Fibroblast of skin of right quadriceps (primary cell): ENCODE measurements around the gene VPS13D.

Source experiments
- DNase-seq: peaks from one replicate; pipeline ENCODE4 v3.0.0-alpha.2; 2013

The VPS13D gene, protein sequence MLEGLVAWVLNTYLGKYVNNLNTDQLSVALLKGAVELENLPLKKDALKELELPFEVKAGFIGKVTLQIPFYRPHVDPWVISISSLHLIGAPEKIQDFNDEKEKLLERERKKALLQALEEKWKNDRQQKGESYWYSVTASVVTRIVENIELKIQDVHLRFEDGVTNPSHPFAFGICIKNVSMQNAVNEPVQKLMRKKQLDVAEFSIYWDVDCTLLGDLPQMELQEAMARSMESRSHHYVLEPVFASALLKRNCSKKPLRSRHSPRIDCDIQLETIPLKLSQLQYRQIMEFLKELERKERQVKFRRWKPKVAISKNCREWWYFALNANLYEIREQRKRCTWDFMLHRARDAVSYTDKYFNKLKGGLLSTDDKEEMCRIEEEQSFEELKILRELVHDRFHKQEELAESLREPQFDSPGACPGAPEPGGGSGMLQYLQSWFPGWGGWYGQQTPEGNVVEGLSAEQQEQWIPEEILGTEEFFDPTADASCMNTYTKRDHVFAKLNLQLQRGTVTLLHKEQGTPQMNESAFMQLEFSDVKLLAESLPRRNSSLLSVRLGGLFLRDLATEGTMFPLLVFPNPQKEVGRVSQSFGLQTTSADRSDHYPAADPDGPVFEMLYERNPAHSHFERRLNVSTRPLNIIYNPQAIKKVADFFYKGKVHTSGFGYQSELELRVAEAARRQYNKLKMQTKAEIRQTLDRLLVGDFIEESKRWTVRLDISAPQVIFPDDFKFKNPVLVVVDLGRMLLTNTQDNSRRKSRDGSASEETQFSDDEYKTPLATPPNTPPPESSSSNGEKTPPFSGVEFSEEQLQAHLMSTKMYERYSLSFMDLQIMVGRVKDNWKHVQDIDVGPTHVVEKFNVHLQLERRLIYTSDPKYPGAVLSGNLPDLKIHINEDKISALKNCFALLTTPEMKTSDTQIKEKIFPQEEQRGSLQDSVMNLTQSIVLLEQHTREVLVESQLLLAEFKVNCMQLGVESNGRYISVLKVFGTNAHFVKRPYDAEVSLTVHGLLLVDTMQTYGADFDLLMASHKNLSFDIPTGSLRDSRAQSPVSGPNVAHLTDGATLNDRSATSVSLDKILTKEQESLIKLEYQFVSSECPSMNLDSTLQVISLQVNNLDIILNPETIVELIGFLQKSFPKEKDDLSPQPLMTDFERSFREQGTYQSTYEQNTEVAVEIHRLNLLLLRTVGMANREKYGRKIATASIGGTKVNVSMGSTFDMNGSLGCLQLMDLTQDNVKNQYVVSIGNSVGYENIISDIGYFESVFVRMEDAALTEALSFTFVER (N-terminal part only)

DNA sequence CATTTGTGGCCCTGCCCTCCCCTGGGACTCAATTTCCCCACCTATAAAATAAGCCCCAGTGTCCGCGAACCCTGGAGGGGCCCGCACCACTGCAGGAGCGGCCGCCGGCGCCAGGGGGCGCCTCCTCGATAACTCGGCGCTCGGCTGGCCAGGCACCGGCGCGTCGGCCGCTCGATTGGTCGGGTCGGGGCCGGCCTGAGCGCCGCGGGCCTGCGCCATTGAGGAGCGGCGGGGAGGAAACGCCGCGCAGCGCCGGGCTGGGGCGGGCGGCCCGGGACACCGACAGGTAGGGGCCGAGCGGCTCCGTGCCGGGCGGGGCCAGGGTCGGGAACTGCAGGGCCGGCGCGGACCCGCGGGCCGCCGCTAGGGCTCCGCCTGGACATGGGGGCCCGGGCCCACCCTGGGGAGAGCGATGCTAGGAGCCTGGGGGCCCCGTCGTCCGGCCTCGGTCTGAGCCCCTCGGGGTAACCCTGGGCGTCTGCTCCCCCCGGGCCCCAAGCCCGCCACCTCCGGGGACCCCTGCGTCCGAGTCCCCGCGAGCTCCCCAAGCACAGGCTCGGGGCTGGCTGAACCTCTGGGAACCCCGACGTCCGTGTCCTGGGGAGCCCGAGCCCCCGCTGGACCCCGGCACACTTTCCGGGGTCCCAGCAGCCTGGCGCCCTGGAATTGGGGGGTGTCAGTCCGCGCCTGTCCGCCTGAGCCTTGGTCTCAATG, at the start of gene VPS13D:
TSS of gene VPS13D (plus strand) at position 196 of the 714 bp plus-strand sequence. CDS start 4,237 bp downstream, outside the sequence.
- peak; percentile 76 for DNase-seq

DNA sequence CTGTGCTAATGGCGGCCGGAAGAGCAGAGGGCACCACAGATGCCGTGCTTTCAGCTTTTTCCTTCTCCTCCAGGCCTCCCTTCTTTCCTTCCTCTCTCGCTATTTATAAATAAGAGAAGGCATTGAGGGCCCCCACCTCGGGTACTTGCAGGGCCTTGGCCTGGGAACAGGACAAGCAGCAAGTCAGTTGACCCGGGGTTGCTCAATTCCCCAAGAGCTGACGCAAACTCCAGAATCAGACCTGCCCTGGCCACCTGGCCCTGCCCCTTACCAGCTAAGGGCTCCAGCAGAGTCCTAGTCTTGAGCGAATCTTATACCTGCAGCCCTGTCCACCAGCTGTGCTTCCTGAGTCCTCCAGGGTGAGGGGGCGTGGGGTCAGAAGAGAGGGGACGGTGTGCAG, 49.5 kb upstream of the VPS13D start:
- DNase-seq: no peak

DNA sequence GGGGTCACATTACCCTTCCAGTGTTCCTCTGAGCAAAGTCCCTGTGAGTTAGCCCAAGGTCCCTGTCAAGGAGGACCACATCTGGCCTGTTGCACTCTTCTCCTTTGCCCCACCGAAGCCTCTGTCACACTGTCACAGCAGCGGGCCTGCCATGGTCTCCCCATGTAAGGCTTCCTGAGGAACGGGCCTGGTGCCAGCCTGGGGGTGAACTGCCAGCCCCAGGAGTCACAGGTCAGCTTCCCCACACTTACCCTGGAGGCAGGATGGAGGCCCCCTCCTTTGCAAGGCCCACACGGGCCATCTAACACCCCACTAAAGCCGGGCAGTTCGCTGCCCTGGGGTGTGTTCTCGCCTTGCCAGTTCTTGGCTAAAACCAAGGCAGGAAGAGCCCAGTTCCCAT, 48.9 kb upstream of the VPS13D start:
- no peak for DNase-seq

DNA sequence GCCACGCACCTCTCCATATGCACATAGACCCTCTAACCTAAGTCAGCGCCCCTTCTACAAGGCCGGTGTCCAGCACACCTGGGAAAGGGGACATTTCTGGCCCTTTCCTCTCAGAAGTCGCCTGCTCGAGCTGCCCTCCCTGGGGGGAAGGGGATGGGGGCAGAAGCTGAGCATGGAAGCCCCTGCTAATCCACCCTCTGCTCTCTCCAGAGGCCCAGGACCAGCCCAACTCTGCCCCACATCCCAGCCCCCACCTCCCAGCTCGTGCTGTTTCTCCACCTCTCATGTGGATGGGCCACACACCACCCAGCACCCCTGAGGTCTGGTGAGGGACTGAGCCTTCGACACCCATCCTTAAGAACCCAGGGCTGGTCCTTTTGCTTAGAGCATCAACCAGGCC, 48.3 kb upstream of the VPS13D start:
- no peak for DNase-seq

DNA sequence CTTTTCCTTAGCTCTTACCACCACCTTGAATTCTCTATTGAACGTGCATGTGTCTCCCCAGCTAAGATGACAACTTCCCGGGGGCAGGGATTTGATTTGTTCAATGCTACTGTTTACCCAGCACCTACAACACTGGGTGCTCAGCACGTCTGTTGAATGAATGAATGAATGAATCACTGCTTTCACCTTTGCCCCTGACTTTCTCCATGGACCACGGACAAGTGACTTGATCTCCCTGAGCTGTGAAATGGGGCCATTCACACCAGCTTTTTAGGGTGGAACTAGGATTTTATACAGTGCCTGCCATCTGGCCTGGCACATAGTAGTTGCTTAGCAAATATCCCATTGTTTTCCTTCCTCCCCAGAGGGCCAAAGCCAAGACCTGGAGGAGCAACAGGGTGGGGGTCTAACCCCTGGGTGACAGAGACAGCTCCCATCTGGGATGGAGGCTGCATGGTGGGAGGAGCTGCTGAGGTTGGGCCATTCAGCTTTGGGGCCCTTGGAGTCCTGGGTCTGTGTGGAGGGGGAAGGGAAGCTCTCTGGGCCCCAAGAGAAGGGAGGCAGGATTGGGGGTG, 47.3 kb upstream of the VPS13D start:
- no peak for DNase-seq

DNA sequence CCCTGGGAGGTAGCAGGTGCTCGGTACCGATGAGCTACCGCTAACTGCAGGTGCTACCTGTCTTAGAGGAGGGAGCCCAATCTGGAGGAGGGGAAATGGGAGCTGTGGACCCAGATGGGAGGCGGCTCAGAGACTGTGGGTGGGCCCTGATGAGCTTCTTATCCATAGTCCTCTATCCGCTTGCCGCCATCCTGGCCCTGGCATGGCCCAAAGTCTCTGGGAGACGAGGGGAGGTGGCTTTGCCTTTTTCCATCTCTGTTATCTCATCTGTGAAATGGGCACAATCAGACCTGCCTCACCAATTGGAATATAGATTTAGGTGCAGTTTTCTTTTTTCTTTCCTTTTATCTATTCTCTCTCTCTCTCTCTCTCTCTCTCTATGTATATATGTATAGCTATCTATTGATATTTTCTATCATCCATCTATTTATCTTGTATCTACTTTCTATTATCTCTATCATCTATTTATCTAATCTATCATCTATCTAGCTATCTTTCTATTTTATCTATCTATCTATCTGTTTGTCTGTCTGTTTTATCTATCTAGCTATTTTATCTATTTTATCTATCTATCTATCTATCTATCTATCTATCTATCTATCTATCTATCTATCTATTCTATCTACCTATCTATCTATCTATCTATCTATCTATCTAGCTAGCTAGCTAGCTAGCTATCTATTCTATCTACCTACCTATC, 46.6 kb upstream of the VPS13D start:
- DNase-seq: no peak

DNA sequence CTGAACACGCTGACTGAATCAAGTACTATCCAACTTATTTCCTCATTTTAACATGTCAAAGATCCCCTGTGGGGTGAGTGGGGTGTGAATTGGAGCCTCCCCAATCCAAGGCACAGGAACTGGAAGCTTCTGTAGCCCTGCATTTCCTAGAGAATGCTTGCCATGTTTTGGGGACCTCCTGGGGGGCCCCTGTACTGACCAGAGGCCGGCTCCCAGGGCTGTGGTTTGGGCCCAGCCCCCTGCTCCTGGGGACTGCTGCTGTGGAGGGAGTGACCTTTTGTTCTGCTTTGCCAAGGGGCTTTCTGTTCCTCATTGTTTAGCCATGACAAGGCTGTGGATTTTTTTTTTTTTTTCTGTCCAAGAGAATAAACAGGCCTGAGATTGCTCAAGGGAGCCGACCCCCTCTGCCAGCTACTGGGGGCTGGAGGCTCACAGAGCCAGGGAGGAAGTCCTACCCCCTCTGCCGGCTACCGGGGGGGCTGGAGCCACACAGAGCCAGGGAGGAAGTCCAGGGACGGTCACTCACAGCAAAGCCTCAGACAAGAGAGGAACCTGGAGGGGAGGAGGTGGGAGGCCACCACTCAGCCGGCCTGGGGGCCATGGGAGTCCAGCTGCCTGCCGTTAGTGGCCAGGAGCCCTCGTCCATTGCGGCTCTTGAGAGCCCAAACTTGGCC, 45.7 kb upstream of the VPS13D start:
- peak; percentile 79 for DNase-seq

DNA sequence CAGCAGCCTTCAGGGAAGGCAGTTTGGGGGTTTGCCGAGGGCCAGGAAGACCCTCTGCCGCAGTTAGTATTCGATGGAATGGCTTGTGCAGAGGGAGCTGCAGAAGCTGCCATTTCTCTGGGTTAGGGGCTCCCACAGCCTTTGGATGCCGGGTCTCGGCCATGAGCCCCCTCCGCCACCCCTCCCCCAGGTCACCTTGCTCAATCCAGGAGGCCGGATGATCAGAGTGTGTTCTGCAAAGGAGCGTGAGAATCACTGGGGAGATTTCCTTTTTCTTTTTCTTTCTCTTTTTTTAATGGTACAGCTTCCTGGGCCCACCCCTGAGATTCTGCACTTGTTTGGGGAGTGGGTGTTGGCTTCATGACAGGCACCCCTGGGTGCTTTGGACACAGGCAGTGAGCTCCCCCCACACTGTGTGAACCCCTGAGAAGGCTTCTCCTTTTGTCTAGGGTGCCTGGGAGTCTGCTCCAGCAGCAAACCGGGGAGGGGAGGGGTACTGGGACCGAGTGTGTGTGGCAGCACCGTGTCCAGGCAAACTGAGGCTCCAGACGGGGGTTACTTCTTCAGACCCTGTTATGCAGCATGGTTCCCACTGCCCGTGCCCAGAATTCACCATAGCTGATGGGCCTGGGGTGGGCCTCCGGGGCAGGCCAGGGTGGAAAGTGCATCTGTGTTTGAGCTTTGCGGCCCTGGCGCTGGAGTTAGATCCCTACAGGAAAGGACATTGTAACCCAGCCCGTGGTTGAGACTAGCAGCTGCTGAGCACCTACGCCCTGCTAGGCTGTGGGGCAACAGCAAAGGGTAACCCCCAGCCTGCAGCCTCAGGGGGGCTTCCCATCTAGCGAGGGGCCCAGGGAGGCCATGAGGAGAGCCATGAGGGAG, 44.6 kb upstream of the VPS13D start:
- no peak for DNase-seq

DNA sequence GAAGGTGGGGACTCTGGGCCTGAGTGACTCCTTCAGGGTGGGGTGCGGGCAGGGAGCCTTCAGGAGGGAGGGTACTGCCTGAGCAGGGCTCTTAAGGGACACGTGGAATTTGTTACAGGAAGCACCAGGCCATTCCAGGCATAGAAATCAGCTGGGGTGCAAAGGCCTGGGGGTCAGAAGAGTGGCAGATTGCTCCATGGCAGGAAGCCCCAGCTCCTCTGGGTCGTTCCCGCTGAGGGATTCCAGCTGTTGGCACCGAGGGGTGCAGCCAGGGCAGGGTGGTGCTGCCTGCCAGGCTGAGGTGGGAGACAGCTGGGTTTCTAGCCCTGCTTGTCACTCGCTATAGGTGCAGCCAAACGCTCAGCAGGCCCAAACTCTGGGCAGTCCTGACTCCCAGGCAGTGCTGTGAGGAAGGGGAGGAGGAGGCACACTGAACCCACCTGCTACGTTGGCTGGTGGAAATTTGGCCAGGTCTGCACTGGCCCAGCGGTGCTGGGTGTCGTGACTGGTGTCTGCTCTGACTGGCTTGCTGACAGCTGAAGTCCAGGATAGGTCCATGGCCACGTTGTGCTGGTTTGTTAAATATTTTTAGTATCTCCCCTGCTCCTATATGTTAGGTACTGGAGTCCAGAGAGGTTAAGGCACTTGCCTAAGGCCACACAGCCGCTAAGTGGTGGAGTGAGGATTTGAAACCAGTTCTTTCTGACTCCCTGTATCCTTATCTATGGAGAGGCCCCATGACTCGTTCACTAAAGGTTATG, 43.7 kb upstream of the VPS13D start:
- DNase-seq: no peak

DNA sequence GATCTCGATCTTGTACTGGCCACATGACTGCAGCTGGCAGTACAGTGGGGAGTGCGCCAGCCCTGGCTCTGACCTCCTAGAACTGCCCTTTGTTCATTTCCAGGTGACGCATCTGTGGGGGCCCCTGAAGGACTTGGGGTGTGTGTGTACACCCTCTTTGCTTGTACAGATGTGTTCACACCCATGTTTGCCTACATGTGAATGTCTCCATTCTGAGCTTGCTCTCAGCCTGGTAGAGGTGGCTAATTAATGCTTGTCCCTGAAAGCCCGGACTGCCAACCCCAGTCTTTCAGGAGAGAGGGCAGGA, 43.2 kb upstream of the VPS13D start:
- DNase-seq: no peak

DNA sequence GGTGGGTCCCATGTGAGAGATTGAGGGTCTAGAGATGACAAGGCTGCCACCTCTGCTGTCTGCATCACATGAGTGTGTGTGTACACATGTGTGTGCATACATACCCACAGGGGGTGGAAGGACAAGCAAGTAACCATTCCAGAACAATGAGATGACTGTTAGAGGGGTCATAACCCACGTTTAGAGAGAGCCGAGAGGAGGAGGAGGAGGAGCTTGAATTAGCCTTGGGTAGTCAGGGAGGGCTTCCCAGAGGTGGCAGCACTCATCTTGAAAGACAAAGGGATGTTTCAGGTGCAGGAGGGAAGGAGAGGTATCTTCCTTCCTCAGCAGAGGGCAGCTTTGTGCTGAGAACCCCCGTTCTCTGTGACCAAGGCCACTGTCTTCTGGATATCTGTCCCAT, 41.7 kb upstream of the VPS13D start:
- no peak for DNase-seq

DNA sequence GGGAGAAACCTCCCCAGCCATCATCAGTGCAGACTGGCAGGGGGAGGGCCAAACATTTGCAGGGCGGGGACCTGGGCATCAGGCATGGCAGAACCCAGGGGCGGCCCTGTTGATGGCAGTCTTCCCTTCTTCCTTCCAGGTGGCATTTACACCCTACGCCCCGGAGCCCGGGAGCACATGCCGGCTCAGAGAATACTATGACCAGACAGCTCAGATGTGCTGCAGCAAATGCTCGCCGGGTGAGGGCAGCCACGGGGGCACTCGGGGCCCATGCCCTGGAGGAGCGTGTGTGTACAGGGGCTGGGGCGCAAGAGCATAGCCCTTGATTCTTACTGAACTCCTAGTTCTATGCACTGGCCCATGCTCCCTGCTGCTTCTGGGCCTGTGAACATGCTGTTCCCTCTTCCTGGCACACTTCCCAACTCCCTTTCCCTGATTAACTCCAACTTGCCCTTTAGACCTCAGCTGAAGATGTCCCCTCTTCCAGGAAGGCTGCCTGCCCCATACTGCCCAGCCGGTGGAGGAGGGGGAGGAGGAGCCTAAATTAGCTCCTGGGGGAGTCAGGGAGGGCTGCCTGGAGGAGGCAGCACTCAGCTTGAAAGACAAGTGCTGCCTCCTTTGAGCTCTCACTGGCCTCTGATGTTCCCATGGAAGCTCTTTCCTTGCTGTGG, 41.0 kb upstream of the VPS13D start:
- no peak for DNase-seq

DNA sequence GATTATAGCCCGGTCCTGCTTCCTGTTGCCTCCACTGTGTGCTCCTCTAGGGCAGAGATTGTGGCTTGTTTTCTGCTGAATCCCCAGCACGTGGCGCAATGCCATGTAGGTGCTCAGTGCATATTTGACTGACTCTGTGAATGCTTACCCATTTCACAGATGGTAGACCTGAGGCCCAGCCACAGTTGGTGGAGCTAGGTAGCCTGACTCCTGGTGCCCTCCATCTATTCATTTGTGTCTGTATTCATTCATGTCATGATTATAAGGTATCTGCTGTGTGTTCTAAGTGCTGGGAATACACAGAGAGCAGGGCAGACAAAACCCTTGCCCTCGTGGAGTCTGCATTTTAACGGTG, 40.5 kb upstream of the VPS13D start:
- no peak for DNase-seq

DNA sequence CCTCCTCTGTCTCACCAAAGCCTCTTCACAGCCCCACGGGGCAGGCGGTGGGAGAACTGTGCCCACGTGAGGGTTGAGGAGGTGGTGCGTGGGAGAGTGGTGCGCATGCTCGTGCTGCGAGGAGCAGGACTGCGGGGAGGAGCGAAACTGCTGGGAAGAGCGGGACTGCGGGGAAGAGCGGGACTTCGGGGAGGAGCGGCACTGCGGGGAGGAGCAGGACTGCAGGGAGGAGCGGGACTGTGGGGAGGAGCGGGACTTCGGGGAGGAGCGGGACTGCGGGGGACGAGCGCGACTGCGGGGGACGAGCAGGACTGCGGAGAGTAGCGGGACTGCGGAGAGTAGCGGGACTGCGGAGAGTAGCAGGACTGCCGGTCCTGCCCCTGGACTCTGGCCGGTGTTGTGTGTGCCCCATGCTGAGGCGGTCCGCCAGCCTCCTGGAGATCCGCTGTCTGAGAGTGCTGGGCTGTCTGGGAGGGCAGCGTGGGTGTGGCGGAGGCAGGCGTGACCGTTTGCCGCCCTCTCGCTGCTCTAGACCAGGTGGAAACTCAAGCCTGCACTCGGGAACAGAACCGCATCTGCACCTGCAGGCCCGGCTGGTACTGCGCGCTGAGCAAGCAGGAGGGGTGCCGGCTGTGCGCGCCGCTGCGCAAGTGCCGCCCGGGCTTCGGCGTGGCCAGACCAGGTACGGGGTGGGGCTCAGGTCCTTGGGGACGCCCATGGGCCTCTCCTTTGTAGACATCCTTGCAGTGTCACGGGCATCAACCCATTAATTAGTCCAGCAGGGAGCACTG, 38.4 kb upstream of the VPS13D start:
- DNase-seq: no peak

DNA sequence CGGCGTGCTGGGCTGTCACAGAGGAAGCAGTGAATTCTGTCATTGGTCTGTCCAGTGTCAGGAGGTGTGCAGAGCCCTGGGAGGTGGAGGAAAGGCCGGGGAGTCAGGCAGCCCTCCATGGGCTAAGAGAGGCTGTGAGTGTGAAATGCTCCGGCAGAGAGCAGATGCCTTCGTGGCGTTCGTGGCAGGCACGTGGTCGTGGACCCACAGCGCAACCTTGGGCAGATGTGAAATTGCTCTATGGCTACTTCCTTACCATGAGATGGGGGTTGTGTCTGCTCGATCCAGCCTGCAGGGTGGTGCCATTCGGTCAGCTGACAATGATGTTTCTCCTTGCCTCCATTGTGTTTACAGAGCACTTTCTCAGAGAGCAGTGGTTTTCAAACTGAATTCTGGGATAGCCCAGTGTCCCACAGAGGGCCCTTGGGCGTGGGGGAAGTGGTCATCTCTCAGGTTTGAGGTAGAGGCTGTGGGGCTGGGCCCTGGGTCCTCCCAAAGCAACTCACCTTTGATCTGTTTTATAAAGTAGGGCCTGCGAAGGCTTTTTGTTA, 35.1 kb upstream of the VPS13D start:
- no peak for DNase-seq

DNA sequence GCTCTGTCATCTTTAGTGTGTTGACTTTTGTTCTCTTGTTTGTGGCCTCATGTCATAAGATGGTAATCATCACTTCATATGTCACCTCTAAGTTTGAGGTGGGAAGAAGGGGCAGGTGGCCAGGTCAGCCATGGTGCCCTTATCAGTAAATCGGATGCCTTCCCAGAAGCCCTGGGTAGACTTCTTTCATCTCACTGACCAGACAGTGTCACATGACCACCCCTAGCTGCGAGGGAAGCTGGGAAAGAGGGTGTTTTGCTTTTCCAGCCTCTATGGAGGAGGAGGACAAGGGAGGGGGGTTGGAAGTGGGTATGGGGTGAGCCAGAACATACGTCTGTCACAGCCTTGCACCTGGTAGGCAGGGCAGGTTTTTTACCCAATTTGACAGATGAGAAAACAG, 34.4 kb upstream of the VPS13D start:
- DNase-seq: no peak

DNA sequence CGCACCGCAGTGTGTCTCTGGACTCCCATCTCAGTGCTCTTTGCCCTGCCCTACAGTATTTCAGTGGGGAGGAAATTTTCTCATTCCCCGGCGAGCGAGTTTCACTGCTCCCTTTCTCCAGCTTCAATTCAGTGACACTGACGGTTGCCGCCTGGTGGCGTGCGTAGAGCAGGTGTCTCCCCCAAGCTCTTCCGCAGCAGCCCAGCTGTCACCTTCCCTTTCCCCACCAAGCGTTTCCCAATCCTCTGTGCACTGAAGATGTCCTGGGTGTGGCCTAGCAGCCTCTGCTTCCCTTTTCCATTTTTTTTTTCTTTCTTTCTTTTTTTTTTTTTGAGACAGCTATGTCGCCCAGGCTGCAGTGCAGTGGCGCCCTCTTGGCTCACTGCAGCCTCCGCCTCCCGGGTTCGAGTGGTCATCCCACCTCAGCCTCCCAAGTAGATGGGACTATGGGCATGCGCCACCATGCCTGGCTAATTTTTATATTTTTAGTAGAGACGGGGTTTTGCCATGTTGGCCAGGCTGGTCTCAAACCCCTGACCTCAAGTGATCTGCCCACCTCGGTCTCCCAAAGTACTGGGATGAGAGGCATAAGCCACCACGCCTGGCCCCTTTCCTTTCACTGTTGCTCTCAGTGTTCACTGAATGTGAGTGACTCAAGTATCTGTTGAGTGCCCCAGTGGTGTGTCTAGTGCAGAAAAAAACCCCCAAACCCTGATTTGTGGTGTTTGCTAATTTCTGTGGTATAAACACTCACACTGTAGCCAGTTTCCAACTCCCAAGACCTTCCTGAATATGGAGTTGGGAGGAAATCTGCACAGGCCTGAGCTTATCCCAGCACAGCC, 33.0 kb upstream of the VPS13D start:
- DNase-seq: no peak
